Fibroblast of lung (primary cell): ENCODE data around the gene MRPL16. TPM values are rescaled to one million over a fixed set of nuclear protein-coding genes. Genes with fewer than 3 reads are reported as not detected.

ENCODE experiments used
- DNase-seq, 2 donors: peaks; one replicate each; pipeline versions ENCODE4 v3.0.0 to v3.0.0-alpha.2; 2010; ENCODE audit warnings: low read depth in 2 of 2
- H2AFZ ChIP-seq: 2 replicates; pipeline ENCODE4 v1.5.1; 2012; ENCODE audit warnings: low read length, control low read depth, inconsistent platforms
- H3K27ac ChIP-seq: 2 replicates; pipeline ENCODE4 v1.5.1; 2011; ENCODE audit warnings: low read length, control low read depth; ENCODE audit not compliant: insufficient read depth
- H3K27me3 ChIP-seq: 2 replicates; pipeline ENCODE4 v1.5.1; 2011; ENCODE audit warnings: mild to moderate bottlenecking, low read length; ENCODE audit not compliant: control insufficient read depth, insufficient read depth
- H3K36me3 ChIP-seq: 2 replicates; pipeline ENCODE4 v1.5.1; 2011; ENCODE audit warnings: low read length; ENCODE audit not compliant: control insufficient read depth, insufficient read depth
- H3K4me1 ChIP-seq: 2 replicates; pipeline ENCODE4 v1.5.1; 2011; ENCODE audit warnings: low read length; ENCODE audit not compliant: control insufficient read depth, insufficient read depth; ENCODE audit errors: extremely low read depth
- H3K4me2 ChIP-seq: 2 replicates; pipeline ENCODE4 v1.5.1; 2011; ENCODE audit warnings: low read length, control low read depth; ENCODE audit not compliant: insufficient read depth; ENCODE audit errors: extremely low read depth
- H3K4me3 ChIP-seq, 4 experiments: fragments of 200-600 bp in 1 of 4; sonication (generic) in 1 of 4; replicated peaks in 1 of 4; 2 replicates each; pipeline ENCODE4 v1.5.1; 2011 to 2016; ENCODE audit warnings: low read length in 4 of 4, low read depth in 3 of 4, mild to moderate bottlenecking in 3 of 4, control low read depth in 2 of 4, inconsistent platforms in 1 of 4, mixed read lengths in 1 of 4; ENCODE audit not compliant: insufficient read depth in 1 of 4; ENCODE audit errors: control extremely low read depth in 1 of 4
- H3K79me2 ChIP-seq: 2 replicates; pipeline ENCODE4 v1.5.1; 2012; ENCODE audit warnings: mild to moderate bottlenecking, low read length, inconsistent platforms; ENCODE audit not compliant: control insufficient read depth, insufficient read depth
- H3K9ac ChIP-seq: 2 replicates; pipeline ENCODE4 v1.5.1; 2011; ENCODE audit warnings: mild to moderate bottlenecking, low read length, control low read depth; ENCODE audit not compliant: insufficient read depth
- H3K9me3 ChIP-seq: 2 replicates; pipeline ENCODE4 v1.5.1; 2012; ENCODE audit warnings: low read depth, low read length; ENCODE audit not compliant: control insufficient read depth, insufficient read depth
- H4K20me1 ChIP-seq: 2 replicates; pipeline ENCODE4 v1.5.1; 2011; ENCODE audit warnings: low read length; ENCODE audit not compliant: control insufficient read depth, insufficient read depth; ENCODE audit errors: extremely low read depth
- CTCF ChIP-seq, 2 donors: IDR thresholded peaks in 1 of 2; conservative IDR thresholded peaks in 1 of 2; 1 replicate in 1 of 2; 2 replicates in 1 of 2; pipeline ENCODE4 v1.5.1; 2011 to 2012; ENCODE audit warnings: low read length in 2 of 2, control low read depth in 1 of 2, inconsistent platforms in 1 of 2, low read depth in 1 of 2, mild to moderate bottlenecking in 1 of 2
- EZH2 ChIP-seq: IDR thresholded peaks from 2 replicates; pipeline ENCODE4 v1.5.1; 2012; ENCODE audit warnings: low read length, control low read depth, mild to moderate bottlenecking; ENCODE audit errors: missing control alignments
- polyA plus RNA-seq, 2 donors: library from polyadenylated mRNA; depleted of rRNA in 1 of 2; stranded (reverse) in 1 of 2; unstranded in 1 of 2; fragments of >200 nt; gene quantifications; 2 replicates each; pipeline ENCODE4 v1.2.1, GENCODE V29; 2011 to 2012; ENCODE audit warnings: missing spikeins in 1 of 2
- total RNA-seq: library from RNA; depleted of rRNA; stranded (reverse); fragments of >200 nt; gene quantifications from 2 replicates; pipeline ENCODE4 v1.2.1, GENCODE V29; 2014

The MRPL16 gene
- total and polyA plus RNA-seq, 2 donors (not counting 1 experiment from before 2014, with no cell fraction given), result 43.1 to 64.9 TPM

- Histone ChIP-seq H3K79me2 (no peaks in the 10 kb centered on the region), H3K27ac (no peak overlapping the region), H3K4me2 (no peak overlapping the region), H3K4me3 (no peak overlapping the region), H3K9me3 (no peaks in the 10 kb centered on the region), H3K36me3 (peaks cover 12% of the 10 kb centered on the region), H2AFZ (no peak overlapping the region), H3K9ac (no peak overlapping the region), H3K4me1 (peaks cover 10% of the 10 kb centered on the region), H3K27me3 (no peaks in the 10 kb centered on the region), H4K20me1 (no peaks in the 10 kb centered on the region)
- DNase-seq, result no peak
- TF ChIP-seq CTCF (conservative IDR thresholded peaks at IDR 0.05 in 1 of 2, IDR thresholded peaks at IDR 0.05 in 1 of 2; ENCODE audit: low read depth in 1 of 2, low read length in 2 of 2), result no peak
- no peak for TF ChIP-seq EZH2
Measured at GRCh38 chr11:59791639-59792038, 18.9 kb downstream of the MRPL16 start.

- Histone ChIP-seq H3K27ac (no peak overlapping the region), H3K79me2 (no peaks in the 10 kb centered on the region), H2AFZ (no peak overlapping the region), H3K4me3 (no peak overlapping the region), H3K36me3 (peaks cover 4% of the 10 kb centered on the region), H3K9me3 (no peaks in the 10 kb centered on the region), H3K4me1 (peaks cover 10% of the 10 kb centered on the region), H3K4me2 (no peak overlapping the region), H3K9ac (no peak overlapping the region), H4K20me1 (no peaks in the 10 kb centered on the region), H3K27me3 (no peaks in the 10 kb centered on the region)
- TF ChIP-seq EZH2 (no peak), CTCF (conservative IDR thresholded peaks at IDR 0.05 in 1 of 2, IDR thresholded peaks at IDR 0.05 in 1 of 2; ENCODE audit: low read depth in 1 of 2, low read length in 2 of 2) (no peak)
- DNase-seq, result peak; percentile 14 to 80
Measured at GRCh38 chr11:59787816-59788215, 22.8 kb downstream of the MRPL16 start.

GRCh38 chr11:59787255-59787588, 23.4 kb downstream of the MRPL16 start:
- no peaks in the 10 kb centered on the region for H3K79me2 ChIP-seq
- H3K36me3 ChIP-seq, result peaks cover 2% of the 10 kb centered on the region
- no peaks in the 10 kb centered on the region for H3K27me3 ChIP-seq
- no peak overlapping the region for H3K4me3 ChIP-seq
- no peak overlapping the region for H3K27ac ChIP-seq
- peaks cover 10% of the 10 kb centered on the region for H3K4me1 ChIP-seq
- no peak overlapping the region for H3K9ac ChIP-seq
- DNase-seq, result no peak
- no peaks in the 10 kb centered on the region for H3K9me3 ChIP-seq
- H3K4me2 ChIP-seq, result peak overlapping the region; percentile 49
- TF ChIP-seq EZH2, result no peak
- no peak for TF ChIP-seq CTCF (conservative IDR thresholded peaks at IDR 0.05 in 1 of 2, IDR thresholded peaks at IDR 0.05 in 1 of 2; ENCODE audit: low read depth in 1 of 2, low read length in 2 of 2)
- no peak overlapping the region for H2AFZ ChIP-seq
- no peaks in the 10 kb centered on the region for H4K20me1 ChIP-seq
